Measurements from ENCODE around the gene KIRREL3. TPM values are rescaled to one million over a fixed set of nuclear protein-coding genes. Genes with fewer than 3 reads are reported as not detected.

KIRREL3 gene
- polyA plus RNA-seq, 2 of the 4 experiments (the other 2 are of a cell fraction): 3.0 to 11.0 TPM

GRCh38 chr11:126640186-126640585 is 360.4 kb downstream of the KIRREL3 start:
- DNase-seq (ENCODE audit: low read depth in 1 of 2, low spot score in 1 of 2): no peak
- H3K4me3 ChIP-seq: no peak overlapping the region
- H3K9me3 ChIP-seq: no peaks in the 10 kb centered on the region
- ChIA-PET POLR2A (no interaction called here), CTCF (no interaction called here)
- H3K4me1 ChIP-seq: peaks cover 18% of the 10 kb centered on the region
- ATAC-seq: no peak
- no peak overlapping the region for H3K4me2 ChIP-seq
- 90% methylated on average over 12 of the region's 12 CpGs for WGBS (ENCODE audit: missing lambda C conversion rate)
- FAIRE-seq: no peak
- no peak for TF ChIP-seq BCL3 (IDR thresholded peaks at IDR 0.05)
- TF ChIP-seq USF2 (IDR thresholded peaks at IDR 0.05): no peak
- no peak for TF ChIP-seq CBX2 (IDR thresholded peaks at IDR 0.05; ENCODE audit: borderline replicate concordance, low read depth)
- TF ChIP-seq POLR2A (IDR thresholded peaks at IDR 0.05; ENCODE audit: low read length): no peak
- no peak for TF ChIP-seq MAFK (IDR thresholded peaks at IDR 0.05; ENCODE audit: partially characterized antibody)
- no peak for TF ChIP-seq ESRRA (IDR thresholded peaks at IDR 0.05; ENCODE audit: borderline replicate concordance, low read length)
- no peak for TF ChIP-seq PHF8 (IDR thresholded peaks at IDR 0.05; ENCODE audit: borderline replicate concordance, low read depth)
- no peak for TF ChIP-seq MAZ (IDR thresholded peaks at IDR 0.05; ENCODE audit: borderline replicate concordance, low read depth, low read length)
- no peak for TF ChIP-seq CBX8 (IDR thresholded peaks at IDR 0.05)
- no peak for TF ChIP-seq KDM5A (IDR thresholded peaks at IDR 0.05)
- TF ChIP-seq ZSCAN20 (CRISPR knock-in tag; IDR thresholded peaks at IDR 0.05): no peak
- no peak for TF ChIP-seq SREBF2 (IDR thresholded peaks at IDR 0.05)
- no peak for TF ChIP-seq CHD2 (IDR thresholded peaks at IDR 0.05; ENCODE audit: low read length, partially characterized antibody)
- no peak for TF ChIP-seq ATOH8 (CRISPR knock-in tag; IDR thresholded peaks at IDR 0.05; ENCODE audit: low read depth)
- no peak for TF ChIP-seq HOXB13 (CRISPR knock-in tag; IDR thresholded peaks at IDR 0.05; ENCODE audit: low read depth)
- no peak for TF ChIP-seq ZNF302 (CRISPR knock-in tag; IDR thresholded peaks at IDR 0.05)
- TF ChIP-seq HOXA7 (CRISPR knock-in tag; IDR thresholded peaks at IDR 0.05): no peak
- TF ChIP-seq RAD21 (conservative IDR thresholded peaks at IDR 0.05 in 1 of 2, IDR thresholded peaks at IDR 0.05 in 1 of 2): no peak
- H3K27ac ChIP-seq: no peak overlapping the region

- no peak for FAIRE-seq
- ATAC-seq: no peak
- CTCF ChIA-PET: interaction anchor here (0.8 kb wide), 1 partner anchor 9 kb away, joined by 4 read pairs; no protein-coding TSS in a partner anchor
- Histone ChIP-seq H3K4me1 (peaks cover 18% of the 10 kb centered on the region), H3K4me2 (no peak overlapping the region), H3K27ac (no peak overlapping the region), H3K4me3 (no peak overlapping the region), H3K9me3 (no peaks in the 10 kb centered on the region)
- POLR2A ChIA-PET: no interaction called here
- no peak for TF ChIP-seq NPAS2 (CRISPR knock-in tag; IDR thresholded peaks at IDR 0.05; ENCODE audit: borderline replicate concordance)
- no peak for TF ChIP-seq ATOH8 (CRISPR knock-in tag; IDR thresholded peaks at IDR 0.05; ENCODE audit: low read depth)
- WGBS (ENCODE audit: missing lambda C conversion rate): 84% methylated on average over 3 of the region's 3 CpGs
- no peak for DNase-seq (ENCODE audit: low read depth in 1 of 2, low spot score in 1 of 2)
These were observed 360.9 kb downstream of the KIRREL3 start for GRCh38 chr11:126639692-126640091.

- POLR2A ChIA-PET: no interaction called here
- no peak overlapping the region for H3K4me3 ChIP-seq
- 78% methylated on average over 5 of the region's 5 CpGs for WGBS (ENCODE audit: missing lambda C conversion rate)
- CTCF ChIA-PET: no interaction called here
- H3K4me2 ChIP-seq: no peak overlapping the region
- no peak overlapping the region for H3K27ac ChIP-seq
- no peak for FAIRE-seq
- no peak for DNase-seq (ENCODE audit: low read depth in 1 of 2, low spot score in 1 of 2)
- ATAC-seq: no peak
- peaks cover 18% of the 10 kb centered on the region for H3K4me1 ChIP-seq
- H3K9me3 ChIP-seq: no peaks in the 10 kb centered on the region
- TF ChIP-seq RNF2 (IDR thresholded peaks at IDR 0.05; ENCODE audit: borderline replicate concordance, low read depth) (no peak), RARB (CRISPR knock-in tag; IDR thresholded peaks at IDR 0.05) (no peak), NFE2L2 (conservative IDR thresholded peaks at IDR 0.05; ENCODE audit: low read length) (no peak), ZC3H11A (IDR thresholded peaks at IDR 0.05) (no peak), REST (IDR thresholded peaks at IDR 0.05) (no peak), CBX2 (IDR thresholded peaks at IDR 0.05; ENCODE audit: borderline replicate concordance, low read depth) (no peak), HES2 (IDR thresholded peaks at IDR 0.05) (no peak), RCOR1 (IDR thresholded peaks at IDR 0.05; ENCODE audit: low read depth, low read length) (no peak), RFX5 (IDR thresholded peaks at IDR 0.05) (no peak)
These were observed 361.9 kb downstream of the KIRREL3 start for GRCh38 chr11:126638648-126639047.

Data from A549 (cell line).